Fibroblast of lung (primary cell): Measurements from ENCODE around the gene TBC1D5. TPM values are rescaled to one million over a fixed set of nuclear protein-coding genes. Genes with fewer than 3 reads are reported as not detected.

Experiments
- DNase-seq, 2 donors: peaks; one replicate each; pipeline versions ENCODE4 v3.0.0 to v3.0.0-alpha.2; 2010; ENCODE audit warnings: low read depth in 2 of 2
- H2AFZ ChIP-seq: 2 replicates; pipeline ENCODE4 v1.5.1; 2012; ENCODE audit warnings: low read length, control low read depth, inconsistent platforms
- H3K27ac ChIP-seq: 2 replicates; pipeline ENCODE4 v1.5.1; 2011; ENCODE audit warnings: low read length, control low read depth; ENCODE audit not compliant: insufficient read depth
- H3K27me3 ChIP-seq: 2 replicates; pipeline ENCODE4 v1.5.1; 2011; ENCODE audit warnings: mild to moderate bottlenecking, low read length; ENCODE audit not compliant: control insufficient read depth, insufficient read depth
- H3K36me3 ChIP-seq: 2 replicates; pipeline ENCODE4 v1.5.1; 2011; ENCODE audit warnings: low read length; ENCODE audit not compliant: control insufficient read depth, insufficient read depth
- H3K4me1 ChIP-seq: 2 replicates; pipeline ENCODE4 v1.5.1; 2011; ENCODE audit warnings: low read length; ENCODE audit not compliant: control insufficient read depth, insufficient read depth; ENCODE audit errors: extremely low read depth
- H3K4me2 ChIP-seq: 2 replicates; pipeline ENCODE4 v1.5.1; 2011; ENCODE audit warnings: low read length, control low read depth; ENCODE audit not compliant: insufficient read depth; ENCODE audit errors: extremely low read depth
- H3K4me3 ChIP-seq, 4 experiments: fragments of 200-600 bp in 1 of 4; sonication (generic) in 1 of 4; replicated peaks in 1 of 4; 2 replicates each; pipeline ENCODE4 v1.5.1; 2011 to 2016; ENCODE audit warnings: low read length in 4 of 4, low read depth in 3 of 4, mild to moderate bottlenecking in 3 of 4, control low read depth in 2 of 4, inconsistent platforms in 1 of 4, mixed read lengths in 1 of 4; ENCODE audit not compliant: insufficient read depth in 1 of 4; ENCODE audit errors: control extremely low read depth in 1 of 4
- H3K79me2 ChIP-seq: 2 replicates; pipeline ENCODE4 v1.5.1; 2012; ENCODE audit warnings: mild to moderate bottlenecking, low read length, inconsistent platforms; ENCODE audit not compliant: control insufficient read depth, insufficient read depth
- H3K9ac ChIP-seq: 2 replicates; pipeline ENCODE4 v1.5.1; 2011; ENCODE audit warnings: mild to moderate bottlenecking, low read length, control low read depth; ENCODE audit not compliant: insufficient read depth
- H3K9me3 ChIP-seq: 2 replicates; pipeline ENCODE4 v1.5.1; 2012; ENCODE audit warnings: low read depth, low read length; ENCODE audit not compliant: control insufficient read depth, insufficient read depth
- H4K20me1 ChIP-seq: 2 replicates; pipeline ENCODE4 v1.5.1; 2011; ENCODE audit warnings: low read length; ENCODE audit not compliant: control insufficient read depth, insufficient read depth; ENCODE audit errors: extremely low read depth
- EZH2 ChIP-seq: IDR thresholded peaks from 2 replicates; pipeline ENCODE4 v1.5.1; 2012; ENCODE audit warnings: low read length, control low read depth, mild to moderate bottlenecking; ENCODE audit errors: missing control alignments
- polyA plus RNA-seq, 2 donors: library from polyadenylated mRNA; depleted of rRNA in 1 of 2; stranded (reverse) in 1 of 2; unstranded in 1 of 2; fragments of >200 nt; gene quantifications; 2 replicates each; pipeline ENCODE4 v1.2.1, GENCODE V29; 2011 to 2012; ENCODE audit warnings: missing spikeins in 1 of 2
- total RNA-seq: library from RNA; depleted of rRNA; stranded (reverse); fragments of >200 nt; gene quantifications from 2 replicates; pipeline ENCODE4 v1.2.1, GENCODE V29; 2014
- TF ChIP-seq, protein P1 (sequence below), 2 donors: IDR thresholded peaks in 1 of 2; conservative IDR thresholded peaks in 1 of 2; 1 replicate in 1 of 2; 2 replicates in 1 of 2; pipeline ENCODE4 v1.5.1; 2011 to 2012; ENCODE audit warnings: low read length in 2 of 2, control low read depth in 1 of 2, inconsistent platforms in 1 of 2, low read depth in 1 of 2, mild to moderate bottlenecking in 1 of 2

TBC1D5 gene
- total and polyA plus RNA-seq, 2 donors (not counting 1 experiment from before 2014, with no cell fraction given) = 43.6 to 129 TPM

GRCh38 chr3:17340261-17340660 is 402.2 kb downstream of the TBC1D5 start:
- no peak for DNase-seq

GRCh38 chr3:17339132-17339575 is 403.3 kb downstream of the TBC1D5 start:
- H4K20me1 ChIP-seq = no peaks in the 10 kb centered on the region
- no peak overlapping the region for H3K27ac ChIP-seq
- H2AFZ ChIP-seq = no peak overlapping the region
- H3K4me1 ChIP-seq = no peaks in the 10 kb centered on the region
- no peak overlapping the region for H3K9ac ChIP-seq
- H3K9me3 ChIP-seq = no peaks in the 10 kb centered on the region
- H3K36me3 ChIP-seq = no peaks in the 10 kb centered on the region
- no peak overlapping the region for H3K4me2 ChIP-seq
- TF ChIP-seq EZH2 = no peak
- TF ChIP-seq, protein P1, sequence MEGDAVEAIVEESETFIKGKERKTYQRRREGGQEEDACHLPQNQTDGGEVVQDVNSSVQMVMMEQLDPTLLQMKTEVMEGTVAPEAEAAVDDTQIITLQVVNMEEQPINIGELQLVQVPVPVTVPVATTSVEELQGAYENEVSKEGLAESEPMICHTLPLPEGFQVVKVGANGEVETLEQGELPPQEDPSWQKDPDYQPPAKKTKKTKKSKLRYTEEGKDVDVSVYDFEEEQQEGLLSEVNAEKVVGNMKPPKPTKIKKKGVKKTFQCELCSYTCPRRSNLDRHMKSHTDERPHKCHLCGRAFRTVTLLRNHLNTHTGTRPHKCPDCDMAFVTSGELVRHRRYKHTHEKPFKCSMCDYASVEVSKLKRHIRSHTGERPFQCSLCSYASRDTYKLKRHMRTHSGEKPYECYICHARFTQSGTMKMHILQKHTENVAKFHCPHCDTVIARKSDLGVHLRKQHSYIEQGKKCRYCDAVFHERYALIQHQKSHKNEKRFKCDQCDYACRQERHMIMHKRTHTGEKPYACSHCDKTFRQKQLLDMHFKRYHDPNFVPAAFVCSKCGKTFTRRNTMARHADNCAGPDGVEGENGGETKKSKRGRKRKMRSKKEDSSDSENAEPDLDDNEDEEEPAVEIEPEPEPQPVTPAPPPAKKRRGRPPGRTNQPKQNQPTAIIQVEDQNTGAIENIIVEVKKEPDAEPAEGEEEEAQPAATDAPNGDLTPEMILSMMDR (conservative IDR thresholded peaks at IDR 0.05 in 1 of 2, IDR thresholded peaks at IDR 0.05 in 1 of 2; ENCODE audit: low read depth in 1 of 2, low read length in 2 of 2) = no peak
- no peak overlapping the region for H3K4me3 ChIP-seq
- no peaks in the 10 kb centered on the region for H3K27me3 ChIP-seq
- DNase-seq = no peak
- no peaks in the 10 kb centered on the region for H3K79me2 ChIP-seq

More at GRCh38 chr3:17340261-17340660, 402.2 kb downstream of the TBC1D5 start:
- Histone ChIP-seq H3K4me3 (no peak overlapping the region), H3K4me1 (no peaks in the 10 kb centered on the region), H3K79me2 (no peaks in the 10 kb centered on the region), H3K27ac (no peak overlapping the region), H3K4me2 (no peak overlapping the region), H3K9me3 (no peaks in the 10 kb centered on the region), H3K36me3 (no peaks in the 10 kb centered on the region), H3K9ac (no peak overlapping the region), H3K27me3 (no peaks in the 10 kb centered on the region), H4K20me1 (no peaks in the 10 kb centered on the region), H2AFZ (no peak overlapping the region)
- TF ChIP-seq EZH2 = no peak
- TF ChIP-seq, protein P1 (conservative IDR thresholded peaks at IDR 0.05 in 1 of 2, IDR thresholded peaks at IDR 0.05 in 1 of 2; ENCODE audit: low read depth in 1 of 2, low read length in 2 of 2) = no peak

DNA sequence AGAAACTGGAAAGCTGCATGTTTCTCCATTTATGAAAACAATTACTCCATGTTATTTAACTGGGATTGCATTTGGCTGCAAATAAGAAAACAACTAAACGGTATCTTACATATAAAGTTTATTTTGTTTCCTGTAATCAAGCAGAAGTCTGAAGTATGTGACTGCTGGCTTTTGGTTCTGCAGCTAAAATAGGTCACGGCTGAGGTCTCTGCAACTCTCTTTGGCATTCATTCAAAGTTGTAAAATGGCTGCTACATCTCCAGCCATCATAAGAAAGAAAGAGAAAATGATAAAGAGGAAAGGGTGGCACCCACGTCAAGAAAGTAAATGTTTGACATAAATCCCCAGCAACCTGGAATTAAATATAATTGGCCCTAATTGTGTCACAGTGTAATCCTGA is 406.1 kb downstream of the TBC1D5 start:
- H2AFZ ChIP-seq = peak overlapping the region; percentile 12
- no peak overlapping the region for H3K27ac ChIP-seq
- no peaks in the 10 kb centered on the region for H3K4me1 ChIP-seq
- no peaks in the 10 kb centered on the region for H3K9me3 ChIP-seq
- H4K20me1 ChIP-seq = no peaks in the 10 kb centered on the region
- H3K9ac ChIP-seq = no peak overlapping the region
- no peaks in the 10 kb centered on the region for H3K79me2 ChIP-seq
- no peak overlapping the region for H3K4me3 ChIP-seq
- H3K27me3 ChIP-seq = no peaks in the 10 kb centered on the region
- peak in 1 of 2 donors; percentile 28 for DNase-seq
- H3K4me2 ChIP-seq = no peak overlapping the region
- no peak for TF ChIP-seq EZH2
- no peaks in the 10 kb centered on the region for H3K36me3 ChIP-seq
